SH-SY5Y (cell line): ENCODE data around the gene DYNLRB1.

ENCODE experiments used
- GATA2 ChIP-seq: IDR thresholded peaks from 2 replicates; pipeline ENCODE4 v1.6.1; 2011; ENCODE audit warnings: mild to moderate bottlenecking, low read depth, low read length
- GATA3 ChIP-seq: IDR thresholded peaks from 2 replicates; pipeline ENCODE4 v1.6.1; 2011; ENCODE audit warnings: low read depth, mild to moderate bottlenecking, low read length, moderate library complexity

DNA sequence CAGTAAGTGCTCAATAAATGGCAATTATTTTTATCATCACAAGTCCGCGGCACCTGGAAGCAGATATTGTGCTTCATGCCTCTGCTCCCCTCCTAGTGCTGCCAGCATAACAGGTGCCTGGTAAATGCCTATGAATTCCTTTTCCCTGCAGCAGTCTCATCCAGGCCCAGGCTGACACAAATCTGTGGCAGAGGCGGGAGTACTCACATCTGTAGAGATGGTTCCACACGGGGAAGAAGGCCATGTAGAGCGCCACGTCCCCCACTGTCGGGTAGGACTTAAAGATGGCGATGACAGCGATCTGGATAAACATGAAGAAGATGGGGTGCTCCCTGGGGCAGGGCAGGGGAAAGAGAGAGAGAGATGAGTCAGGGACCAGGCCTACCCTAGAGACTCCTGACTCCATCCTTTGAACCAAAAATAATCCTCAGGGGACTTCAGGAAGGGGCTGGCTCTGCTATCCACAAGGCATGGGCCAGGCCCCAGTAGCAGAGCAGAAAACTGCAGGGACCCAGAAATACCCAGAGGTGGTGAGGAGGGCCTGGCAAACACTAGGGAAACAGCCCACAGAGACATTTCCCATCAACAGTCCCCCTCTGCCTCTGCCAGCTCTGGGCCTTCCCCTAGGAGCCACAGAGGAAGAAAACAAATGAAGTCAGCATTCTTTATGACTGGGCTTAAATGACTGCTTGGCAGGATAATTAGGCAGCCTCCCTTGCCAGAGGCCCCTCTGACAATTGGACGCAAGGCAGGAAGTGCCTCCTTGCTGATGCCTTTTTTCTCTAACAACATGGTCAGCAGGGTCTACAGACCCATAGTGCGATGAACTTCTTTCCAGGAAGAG, 65.3 kb downstream of the DYNLRB1 start:
- TF ChIP-seq GATA2: no peak
- TF ChIP-seq GATA3: no peak
